ENCODE data around the gene CLDN11. TPM values are rescaled to one million over a fixed set of nuclear protein-coding genes. Genes with fewer than 3 reads are reported as not detected.

Gene CLDN11
- polyA plus RNA-seq, 1 of the 3 experiments (the other 2 are of a cell fraction): 2.2 TPM

DNA sequence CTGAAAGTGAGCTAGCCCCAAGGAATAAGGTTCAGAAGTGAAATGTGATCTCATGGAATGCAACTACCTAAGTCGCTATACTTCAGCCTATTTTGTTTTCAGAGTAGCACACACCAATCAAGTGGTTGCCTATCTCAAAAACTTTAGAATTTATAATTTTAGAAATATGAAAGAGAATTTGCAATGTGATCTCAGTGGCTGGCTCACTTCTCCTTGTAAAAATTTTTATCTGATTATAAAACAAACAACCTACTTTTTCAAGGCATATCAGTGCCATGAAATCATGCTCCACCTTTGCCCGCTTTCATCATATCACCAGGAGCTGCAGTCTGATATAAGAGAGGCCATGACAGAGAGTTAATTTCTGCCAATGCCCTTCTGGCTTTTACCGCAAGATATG, 47.3 kb downstream of the CLDN11 start:
- CTCF ChIA-PET: interaction anchor here (1.0 to 2.1 kb wide), 5 partner anchors 23 to 344 kb away, joined by 3 to 5 read pairs (median 4); no protein-coding TSS in a partner anchor
- Histone ChIP-seq H3K4me3 (ENCODE audit: low read depth in 2 of 2, low read length in 1 of 2) (no peak overlapping the region), H3K4me1 (ENCODE audit: control insufficient read depth in 1 of 2, insufficient read depth in 2 of 2, low read depth in 1 of 2, low read length in 1 of 2) (peaks cover 15 to 19% of the 10 kb centered on the region in 2 experiments; a peak in 3 of 4 replicates), H3K36me3 (replicated peaks in 1 of 2; ENCODE audit: control insufficient read depth in 1 of 2, insufficient read depth in 2 of 2, low read length in 1 of 2) (no peaks in the 10 kb centered on the region), H3K79me2 (ENCODE audit: insufficient read depth) (no peaks in the 10 kb centered on the region), H3K9me3 (no peaks in the 10 kb centered on the region), H4K20me1 (ENCODE audit: insufficient read depth) (no peaks in the 10 kb centered on the region), H3K27ac (ENCODE audit: low read depth in 2 of 2, low read length in 1 of 2) (no peak overlapping the region), H3K27me3 (ENCODE audit: insufficient read depth) (no peaks in the 10 kb centered on the region), H3F3A (replicated peaks; ENCODE audit: insufficient read depth) (no peaks in the 10 kb centered on the region), H3K9ac (no peak overlapping the region), H2AFZ (ENCODE audit: low read depth) (no peak overlapping the region), H3K4me2 (no peak overlapping the region), H3K9me2 (no peaks in the 10 kb centered on the region)
- POLR2A ChIA-PET: no interaction called here
- WGBS (ENCODE audit: low lambda C conversion rate): 85% methylated on average over 3 of the region's 3 CpGs
- DNase-seq: no peak
- TF ChIP-seq, protein P1, sequence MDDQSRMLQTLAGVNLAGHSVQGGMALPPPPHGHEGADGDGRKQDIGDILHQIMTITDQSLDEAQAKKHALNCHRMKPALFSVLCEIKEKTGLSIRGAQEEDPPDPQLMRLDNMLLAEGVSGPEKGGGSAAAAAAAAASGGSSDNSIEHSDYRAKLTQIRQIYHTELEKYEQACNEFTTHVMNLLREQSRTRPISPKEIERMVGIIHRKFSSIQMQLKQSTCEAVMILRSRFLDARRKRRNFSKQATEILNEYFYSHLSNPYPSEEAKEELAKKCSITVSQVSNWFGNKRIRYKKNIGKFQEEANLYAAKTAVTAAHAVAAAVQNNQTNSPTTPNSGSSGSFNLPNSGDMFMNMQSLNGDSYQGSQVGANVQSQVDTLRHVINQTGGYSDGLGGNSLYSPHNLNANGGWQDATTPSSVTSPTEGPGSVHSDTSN (IDR thresholded peaks at IDR 0.05): no peak
- TF ChIP-seq CHD2 (IDR thresholded peaks at IDR 0.05; ENCODE audit: low read length, partially characterized antibody) (no peak), RXRA (IDR thresholded peaks at IDR 0.05; ENCODE audit: borderline replicate concordance, low read depth) (no peak), GABPA (IDR thresholded peaks at IDR 0.05; ENCODE audit: low read depth) (no peak), FOXJ3 (CRISPR knock-in tag; IDR thresholded peaks at IDR 0.05) (no peak), NFIC (IDR thresholded peaks at IDR 0.05; ENCODE audit: borderline replicate concordance) (no peak), SMC3 (IDR thresholded peaks at IDR 0.05; ENCODE audit: low read depth, low read length) (no peak), YY1 (IDR thresholded peaks at IDR 0.05; ENCODE audit: low read depth) (no peak), NRF1 (IDR thresholded peaks at IDR 0.05; ENCODE audit: low read depth, low read length) (no peak)
- TF ChIP-seq, protein P2, sequence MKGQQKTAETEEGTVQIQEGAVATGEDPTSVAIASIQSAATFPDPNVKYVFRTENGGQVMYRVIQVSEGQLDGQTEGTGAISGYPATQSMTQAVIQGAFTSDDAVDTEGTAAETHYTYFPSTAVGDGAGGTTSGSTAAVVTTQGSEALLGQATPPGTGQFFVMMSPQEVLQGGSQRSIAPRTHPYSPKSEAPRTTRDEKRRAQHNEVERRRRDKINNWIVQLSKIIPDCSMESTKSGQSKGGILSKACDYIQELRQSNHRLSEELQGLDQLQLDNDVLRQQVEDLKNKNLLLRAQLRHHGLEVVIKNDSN (IDR thresholded peaks at IDR 0.05; ENCODE audit: borderline replicate concordance, low read depth): no peak

DNA sequence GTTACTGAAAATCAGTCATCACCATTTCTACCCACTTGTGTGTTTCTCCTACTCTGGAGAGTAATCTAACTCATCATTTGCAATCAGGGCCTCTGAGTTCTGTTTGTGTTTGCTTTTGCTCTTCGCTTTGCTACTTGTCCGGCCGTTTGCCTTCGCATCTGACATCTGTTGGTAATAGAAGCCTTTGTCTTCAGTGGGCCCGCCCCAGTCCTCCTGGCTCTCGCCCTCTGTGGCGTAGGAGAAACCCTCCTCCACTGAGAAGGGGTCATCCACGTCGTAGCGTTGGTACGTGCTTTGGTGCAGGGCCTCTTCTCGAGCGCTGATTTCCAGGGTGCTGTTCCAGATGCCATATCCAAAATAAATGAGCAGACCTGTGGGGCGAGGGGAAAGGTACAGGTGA, 48.3 kb downstream of the CLDN11 start:
- Histone ChIP-seq H3K36me3 (replicated peaks in 1 of 2; ENCODE audit: control insufficient read depth in 1 of 2, insufficient read depth in 2 of 2, low read length in 1 of 2) (no peaks in the 10 kb centered on the region), H3K4me1 (ENCODE audit: control insufficient read depth in 1 of 2, insufficient read depth in 2 of 2, low read depth in 1 of 2, low read length in 1 of 2) (peaks cover 15 to 19% of the 10 kb centered on the region in 2 experiments; a peak in 3 of 4 replicates), H3K79me2 (ENCODE audit: insufficient read depth) (no peaks in the 10 kb centered on the region), H3K9ac (no peak overlapping the region), H3K4me3 (ENCODE audit: low read depth in 2 of 2, low read length in 1 of 2) (no peak overlapping the region), H3F3A (replicated peaks; ENCODE audit: insufficient read depth) (no peaks in the 10 kb centered on the region), H3K9me2 (no peaks in the 10 kb centered on the region), H3K27ac (ENCODE audit: low read depth in 2 of 2, low read length in 1 of 2) (no peak overlapping the region), H3K4me2 (no peak overlapping the region), H3K27me3 (ENCODE audit: insufficient read depth) (no peaks in the 10 kb centered on the region), H2AFZ (ENCODE audit: low read depth) (no peak overlapping the region), H3K9me3 (no peaks in the 10 kb centered on the region), H4K20me1 (ENCODE audit: insufficient read depth) (no peaks in the 10 kb centered on the region)
- ChIA-PET POLR2A (no interaction called here), CTCF (no interaction called here)
- WGBS (ENCODE audit: low lambda C conversion rate): 95% methylated on average over 14 of the region's 14 CpGs
- DNase-seq: no peak
- no peak for TF ChIP-seq JUND (IDR thresholded peaks at IDR 0.05)
- no peak for TF ChIP-seq CHD2 (IDR thresholded peaks at IDR 0.05; ENCODE audit: low read length, partially characterized antibody)
- TF ChIP-seq POLR2AphosphoS5 (IDR thresholded peaks at IDR 0.05; ENCODE audit: low read depth, low read length): no peak
- TF ChIP-seq SIN3A (IDR thresholded peaks at IDR 0.05; ENCODE audit: borderline replicate concordance, low read depth, low read length): no peak
- TF ChIP-seq, protein P3, sequence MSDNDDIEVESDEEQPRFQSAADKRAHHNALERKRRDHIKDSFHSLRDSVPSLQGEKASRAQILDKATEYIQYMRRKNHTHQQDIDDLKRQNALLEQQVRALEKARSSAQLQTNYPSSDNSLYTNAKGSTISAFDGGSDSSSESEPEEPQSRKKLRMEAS (IDR thresholded peaks at IDR 0.05; ENCODE audit: low read depth): no peak
- no peak for TF ChIP-seq FOSL2 (IDR thresholded peaks at IDR 0.05; ENCODE audit: borderline replicate concordance, low read depth)
- TF ChIP-seq RCOR1 (IDR thresholded peaks at IDR 0.05; ENCODE audit: low read length): no peak
- no peak for TF ChIP-seq TCF12 (IDR thresholded peaks at IDR 0.05)
- TF ChIP-seq SMC3 (IDR thresholded peaks at IDR 0.05; ENCODE audit: low read depth, low read length): no peak
- TF ChIP-seq RAD21 (IDR thresholded peaks at IDR 0.05; ENCODE audit: low read length): no peak
- TF ChIP-seq, protein P4, sequence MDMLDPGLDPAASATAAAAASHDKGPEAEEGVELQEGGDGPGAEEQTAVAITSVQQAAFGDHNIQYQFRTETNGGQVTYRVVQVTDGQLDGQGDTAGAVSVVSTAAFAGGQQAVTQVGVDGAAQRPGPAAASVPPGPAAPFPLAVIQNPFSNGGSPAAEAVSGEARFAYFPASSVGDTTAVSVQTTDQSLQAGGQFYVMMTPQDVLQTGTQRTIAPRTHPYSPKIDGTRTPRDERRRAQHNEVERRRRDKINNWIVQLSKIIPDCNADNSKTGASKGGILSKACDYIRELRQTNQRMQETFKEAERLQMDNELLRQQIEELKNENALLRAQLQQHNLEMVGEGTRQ (IDR thresholded peaks at IDR 0.05; ENCODE audit: borderline replicate concordance, low read depth, low read length): no peak
- TF ChIP-seq, protein P1 (IDR thresholded peaks at IDR 0.05): no peak
- TF ChIP-seq GATA2 (CRISPR knock-in tag; IDR thresholded peaks at IDR 0.05): no peak
- no peak for TF ChIP-seq RFX5 (IDR thresholded peaks at IDR 0.05; ENCODE audit: low read length)
- no peak for TF ChIP-seq MEF2A (IDR thresholded peaks at IDR 0.05; ENCODE audit: borderline replicate concordance, low read depth)
- no peak for TF ChIP-seq GABPA (IDR thresholded peaks at IDR 0.05; ENCODE audit: low read depth)
- no peak for TF ChIP-seq TEAD4 (IDR thresholded peaks at IDR 0.05; ENCODE audit: borderline replicate concordance, insufficient read depth)
- TF ChIP-seq EP300 (IDR thresholded peaks at IDR 0.05; ENCODE audit: borderline replicate concordance in 1 of 2, low read depth in 1 of 2, low read length in 1 of 2): no peak
- TF ChIP-seq NRF1 (IDR thresholded peaks at IDR 0.05; ENCODE audit: low read depth, low read length): no peak

Measured in SK-N-SH (cell line).